ENCODE measurements around the gene IGSF23.
"Not testable (repeated sequence)": the region's sequence is repeated elsewhere in the genome, so short reads cannot be mapped to it uniquely, and the experiment has no call there.

The IGSF23 gene

DNA sequence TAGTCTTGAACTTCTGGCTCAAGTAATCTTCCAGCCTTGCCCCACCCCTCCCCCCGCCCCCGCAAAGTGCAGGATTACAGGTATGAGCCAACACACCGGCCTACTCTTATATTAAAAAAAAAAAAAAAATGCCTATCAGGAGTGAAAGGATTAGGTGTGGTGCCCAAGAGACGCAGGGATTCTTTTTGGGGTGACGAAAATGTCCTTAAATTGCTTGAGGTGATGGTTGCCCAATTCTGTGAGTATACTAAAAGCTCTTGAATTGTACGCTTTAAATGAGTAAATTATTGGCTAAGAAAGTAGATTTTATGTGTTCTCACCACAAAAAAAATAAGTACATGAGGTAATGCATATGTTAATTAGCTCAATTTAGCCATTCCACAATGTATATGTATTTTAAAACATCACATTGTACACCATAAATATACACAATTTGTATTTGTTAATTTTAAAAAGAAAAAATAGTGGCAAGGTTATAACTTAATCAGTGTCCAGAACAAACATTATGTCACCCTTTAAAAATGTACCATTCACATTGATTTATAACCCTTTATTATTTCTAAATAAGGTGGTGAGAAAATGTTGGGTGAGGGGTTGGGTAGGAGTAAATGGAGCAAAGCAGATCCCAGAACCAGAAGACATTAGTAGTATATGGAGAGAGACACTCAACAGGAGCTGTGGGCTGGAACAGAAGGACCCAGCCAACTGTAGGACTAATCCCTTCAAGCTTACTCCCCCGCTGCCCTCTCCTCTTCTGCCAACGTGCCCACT, 3.9 kb downstream of the IGSF23 start:
- DNase-seq: no peak

DNA sequence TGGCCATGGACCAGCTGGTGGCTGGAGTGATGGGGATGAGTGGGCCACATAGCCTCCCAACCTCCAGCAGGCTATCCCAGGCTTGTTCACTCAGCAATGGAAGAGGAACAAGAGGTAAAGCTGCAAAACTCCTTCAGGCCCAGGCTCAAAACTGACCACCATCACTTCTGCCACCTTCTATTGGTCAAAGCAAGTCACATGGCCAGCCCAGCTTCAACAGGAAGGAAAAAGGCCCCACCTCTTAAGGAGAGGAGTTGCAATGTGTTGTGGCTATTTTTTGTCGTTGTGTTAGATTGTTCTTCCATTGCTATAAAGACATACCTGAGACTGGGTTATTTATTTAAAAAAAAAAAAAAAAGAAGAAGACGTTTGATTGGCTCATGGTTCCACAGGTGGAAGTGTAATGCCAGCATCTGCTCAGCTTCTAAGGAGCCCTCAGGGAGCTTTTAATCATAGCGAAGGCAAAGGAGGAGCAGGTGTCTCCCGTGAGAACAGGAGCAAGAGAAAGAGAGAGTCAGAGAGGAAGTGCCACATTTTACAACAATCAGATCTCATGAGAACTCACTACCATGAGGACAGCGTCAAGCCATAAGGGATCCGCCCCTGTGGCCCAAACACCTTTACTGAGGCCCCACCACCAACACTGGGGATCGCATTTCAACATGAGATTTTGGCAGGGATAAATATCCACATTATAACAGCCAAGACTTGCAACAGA, 5.4 kb downstream of the IGSF23 start:
- no peak for DNase-seq

GRCh38 chr19:44620667-44621066, 7.3 kb downstream of the IGSF23 start:
- DNase-seq: no peak

- DNase-seq: no peak
These were observed 8.0 kb downstream of the IGSF23 start for GRCh38 chr19:44621367-44621766.

- DNase-seq: peak; percentile 62
These were observed 9.7 kb downstream of the IGSF23 start for GRCh38 chr19:44623080-44623479.

- DNase-seq: no peak
These were observed 10.3 kb downstream of the IGSF23 start for GRCh38 chr19:44623626-44624025.

GRCh38 chr19:44624840-44625354, 11.5 kb downstream of the IGSF23 start:
- no peak for DNase-seq

- DNase-seq: not testable (repeated sequence)
These were observed 12.3 kb downstream of the IGSF23 start for GRCh38 chr19:44625637-44626036.

- peak; percentile 98 for DNase-seq
These were observed 12.8 kb downstream of the IGSF23 start for GRCh38 chr19:44626048-44626624.

- DNase-seq: no peak
These were observed 14.3 kb downstream of the IGSF23 start for GRCh38 chr19:44627631-44628030.

- no peak for DNase-seq
These were observed 15.4 kb downstream of the IGSF23 start for GRCh38 chr19:44628793-44629192.

DNA sequence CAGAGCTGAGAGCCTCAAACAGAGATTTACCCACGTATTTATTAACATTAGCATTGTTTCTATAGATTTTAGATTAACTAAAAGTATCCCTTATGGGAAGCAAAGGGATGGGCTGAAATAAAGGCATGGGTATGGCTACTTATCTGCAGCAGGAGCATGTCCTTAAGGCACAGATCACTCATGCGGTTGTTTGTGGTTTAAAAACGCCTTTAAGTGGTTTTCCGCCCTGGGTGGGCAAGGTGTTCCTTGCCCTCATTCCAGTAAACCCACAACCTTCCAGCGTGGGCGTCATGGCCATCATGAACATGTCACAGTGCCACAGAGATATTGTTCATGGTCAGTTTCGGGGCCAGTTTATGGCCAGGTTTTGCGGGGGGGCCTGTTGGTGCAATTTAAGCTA, 18.2 kb downstream of the IGSF23 start:
- DNase-seq: not testable (repeated sequence)

DNA sequence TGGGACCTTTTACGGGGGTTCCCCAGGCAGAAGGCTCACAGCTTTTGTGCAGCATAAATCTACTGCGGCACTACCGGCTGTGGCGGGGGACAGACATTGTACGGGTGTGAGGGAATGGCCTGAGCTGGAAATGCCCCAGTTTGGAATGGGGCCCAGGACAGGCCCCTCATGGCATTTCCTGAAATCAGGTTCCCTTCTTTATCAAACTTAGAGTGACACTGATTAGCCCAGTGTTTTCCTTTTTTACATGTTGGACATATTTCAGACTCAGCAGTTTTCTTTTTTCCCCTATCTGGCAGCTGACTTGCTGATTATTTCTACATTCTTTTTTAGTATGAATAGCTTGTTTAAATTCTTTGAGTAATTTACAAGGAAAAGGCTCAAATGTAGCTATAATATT, 20.7 kb downstream of the IGSF23 start:
- DNase-seq: not testable (repeated sequence)

DNA sequence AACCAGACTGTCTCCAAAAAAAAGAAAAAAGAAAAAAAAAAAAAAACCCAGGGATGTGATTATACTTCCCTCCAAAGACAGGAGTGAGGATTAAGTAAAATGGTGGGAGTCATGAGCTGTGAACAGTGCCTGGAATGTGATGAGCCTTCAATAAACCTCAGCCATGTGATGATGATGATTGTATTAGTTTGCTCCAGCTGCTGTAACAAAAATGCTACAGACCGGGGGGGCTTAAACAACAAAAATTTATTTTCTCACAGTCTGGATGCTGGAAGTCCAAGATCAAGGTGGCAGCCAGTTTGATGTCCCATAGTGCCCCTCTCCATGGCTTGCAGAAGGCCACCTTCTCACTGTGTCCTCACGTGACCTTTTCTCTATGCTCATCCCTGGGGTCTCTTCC, 21.4 kb downstream of the IGSF23 start:
- DNase-seq: no peak

- peak; percentile 63 for DNase-seq
These were observed 22.4 kb downstream of the IGSF23 start for GRCh38 chr19:44635581-44636438.

- DNase-seq: no peak
These were observed 23.4 kb downstream of the IGSF23 start for GRCh38 chr19:44636439-44637389.

DNA sequence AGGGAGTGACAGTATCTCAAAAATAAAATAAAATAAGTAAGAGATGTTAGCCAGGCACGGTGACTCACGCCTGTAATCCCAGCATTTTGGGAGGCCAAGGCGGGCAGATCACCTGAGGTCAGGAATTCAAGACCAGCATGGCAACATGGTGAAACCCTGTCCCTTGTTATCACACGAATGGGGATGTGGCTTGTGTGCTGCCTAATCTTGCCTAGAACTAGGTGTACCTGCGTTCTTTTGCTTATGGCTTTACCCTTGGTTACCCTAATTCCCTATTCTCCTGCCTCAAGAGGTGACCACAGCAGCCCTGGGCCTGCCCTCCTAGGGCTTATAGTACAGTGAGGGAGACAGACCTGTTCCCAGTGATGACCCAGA, 24.0 kb downstream of the IGSF23 start:
- DNase-seq: no peak

DNA sequence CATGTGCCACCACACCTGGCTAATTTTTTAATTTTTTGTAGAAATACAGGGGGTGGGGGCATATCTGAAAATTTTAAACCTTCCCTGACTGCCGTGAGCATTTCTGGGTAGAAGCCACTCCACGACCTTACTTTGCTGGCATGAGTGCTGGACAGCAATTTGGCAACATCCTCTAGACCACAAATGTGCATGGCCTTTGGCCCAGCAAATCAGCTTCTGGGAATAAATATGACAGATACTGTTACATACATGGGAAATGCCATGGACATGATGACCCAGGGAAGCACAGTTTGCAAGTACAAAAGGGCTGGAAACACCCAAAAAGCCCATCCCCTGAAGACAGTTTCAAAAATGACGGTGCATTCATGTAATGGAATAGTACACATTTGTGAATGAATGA, 27.2 kb downstream of the IGSF23 start:
- DNase-seq: peak; percentile 51

DNA sequence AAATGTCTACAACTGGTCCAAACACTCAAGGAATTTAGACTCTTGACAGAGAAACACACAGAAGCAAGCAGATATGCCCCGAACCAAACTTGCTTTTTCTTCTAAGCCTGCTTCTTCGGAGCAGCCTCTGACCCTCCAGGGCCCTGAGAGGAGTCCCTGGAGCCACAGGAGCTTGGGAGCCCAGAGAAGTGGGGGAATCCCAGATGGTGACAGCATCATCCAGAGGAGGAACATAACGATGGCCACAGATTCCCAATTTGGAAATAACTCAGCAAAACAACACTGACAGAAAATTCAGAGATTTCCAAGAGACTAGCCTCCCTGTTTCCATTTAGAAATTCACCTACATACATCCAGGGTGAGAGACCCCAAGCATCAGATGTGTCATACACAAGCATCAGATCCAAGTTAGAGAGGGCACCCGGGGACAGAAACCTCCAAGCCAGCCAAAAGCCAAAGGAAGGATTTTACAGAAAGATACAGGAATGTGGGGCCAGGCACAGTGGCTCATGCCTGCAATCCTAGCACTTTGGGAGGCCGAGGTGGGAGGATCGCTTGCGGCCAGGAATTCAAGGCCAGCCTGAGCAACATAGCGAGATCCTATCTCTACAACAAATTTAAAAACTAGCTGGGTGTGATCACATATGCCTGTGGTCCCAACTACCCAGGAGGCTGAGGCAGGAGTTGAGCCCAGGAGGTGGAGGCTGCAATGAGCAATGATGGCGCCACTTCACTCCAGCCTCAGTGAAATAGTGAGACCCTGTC, 28.3 kb downstream of the IGSF23 start:
- no peak for DNase-seq

DNA sequence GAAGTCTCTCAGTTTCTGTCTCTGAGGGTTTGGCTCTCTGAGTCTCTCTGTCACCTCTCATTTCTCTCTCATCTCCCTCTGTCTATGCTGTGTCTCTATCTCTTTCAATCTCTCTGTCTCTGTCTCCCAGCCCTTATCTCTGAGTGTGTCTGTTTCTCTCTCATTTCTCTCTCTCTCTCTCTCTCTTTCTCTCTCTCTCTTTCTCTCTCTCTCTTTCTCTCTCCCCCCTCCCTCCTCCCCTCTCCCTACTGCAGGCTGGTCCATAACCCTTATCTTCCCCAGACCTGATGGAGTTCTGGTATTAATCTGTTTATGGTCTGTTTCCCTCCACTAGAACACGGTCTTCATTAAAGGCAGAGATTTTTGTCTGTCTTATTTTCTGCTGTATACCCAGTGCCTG, 29.0 kb downstream of the IGSF23 start:
- no peak for DNase-seq

Measured in fibroblast of skin of right quadriceps (primary cell).